ENCODE results near the gene LGALS1.

LGALS1 gene

DNA sequence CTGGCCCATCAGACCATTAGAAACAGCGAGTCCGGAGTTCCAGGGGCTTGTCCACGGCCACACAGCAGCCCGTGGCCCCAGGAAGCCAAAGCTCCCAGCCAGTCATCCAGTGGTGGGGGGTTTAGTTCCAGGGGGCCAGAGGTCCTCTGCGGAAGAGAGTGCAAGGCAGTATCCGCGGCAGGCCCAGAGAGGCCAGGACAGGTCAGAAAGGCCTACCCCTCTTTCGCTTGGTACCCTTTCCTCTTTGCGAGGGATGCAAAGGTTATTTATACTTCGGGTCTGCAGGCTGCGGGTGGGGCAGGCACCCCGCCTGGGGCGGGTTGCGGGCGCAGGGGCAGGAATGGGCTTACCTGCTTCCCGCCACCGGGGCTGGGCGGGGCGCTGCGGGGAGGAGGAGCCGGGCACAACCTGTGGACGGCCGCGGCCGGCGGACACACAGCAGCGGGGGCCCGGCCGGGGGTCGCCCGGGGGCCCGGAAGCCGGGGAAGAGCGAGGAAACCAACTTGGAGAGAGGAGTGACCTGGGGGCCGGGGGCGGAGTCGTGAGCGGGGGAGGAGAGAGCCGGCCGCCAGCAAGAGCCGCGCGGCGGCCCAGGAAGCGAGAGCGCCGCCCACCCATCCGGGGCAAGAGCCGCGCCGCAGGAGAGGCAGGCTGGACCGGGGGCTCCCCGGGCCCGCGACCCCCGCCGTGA lies 36.2 kb upstream of the LGALS1 start, which contains the start of gene SH3BP1:
Gene SH3BP1, plus strand, starts transcription at position 600 of the 691 bp plus-strand sequence. CDS start 119 bp downstream, outside the sequence.
- peak; percentile 88 for DNase-seq (ENCODE audit: low spot score)
- TF ChIP-seq, protein P1, sequence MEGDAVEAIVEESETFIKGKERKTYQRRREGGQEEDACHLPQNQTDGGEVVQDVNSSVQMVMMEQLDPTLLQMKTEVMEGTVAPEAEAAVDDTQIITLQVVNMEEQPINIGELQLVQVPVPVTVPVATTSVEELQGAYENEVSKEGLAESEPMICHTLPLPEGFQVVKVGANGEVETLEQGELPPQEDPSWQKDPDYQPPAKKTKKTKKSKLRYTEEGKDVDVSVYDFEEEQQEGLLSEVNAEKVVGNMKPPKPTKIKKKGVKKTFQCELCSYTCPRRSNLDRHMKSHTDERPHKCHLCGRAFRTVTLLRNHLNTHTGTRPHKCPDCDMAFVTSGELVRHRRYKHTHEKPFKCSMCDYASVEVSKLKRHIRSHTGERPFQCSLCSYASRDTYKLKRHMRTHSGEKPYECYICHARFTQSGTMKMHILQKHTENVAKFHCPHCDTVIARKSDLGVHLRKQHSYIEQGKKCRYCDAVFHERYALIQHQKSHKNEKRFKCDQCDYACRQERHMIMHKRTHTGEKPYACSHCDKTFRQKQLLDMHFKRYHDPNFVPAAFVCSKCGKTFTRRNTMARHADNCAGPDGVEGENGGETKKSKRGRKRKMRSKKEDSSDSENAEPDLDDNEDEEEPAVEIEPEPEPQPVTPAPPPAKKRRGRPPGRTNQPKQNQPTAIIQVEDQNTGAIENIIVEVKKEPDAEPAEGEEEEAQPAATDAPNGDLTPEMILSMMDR (IDR thresholded peaks at IDR 0.05; ENCODE audit: borderline replicate concordance, control extremely low read depth, extremely low read depth, insufficient read depth, missing control alignments) = no peak
- in situ Hi-C loops (cut with MboI; ENCODE audit: low sequenced_read_pairs, unreplicated experiment) = no loop called here

- DNase-seq (ENCODE audit: low spot score) = peak; percentile 74
- TF ChIP-seq, protein P1 (IDR thresholded peaks at IDR 0.05; ENCODE audit: borderline replicate concordance, control extremely low read depth, extremely low read depth, insufficient read depth, missing control alignments) = no peak
- in situ Hi-C loops (cut with MboI; ENCODE audit: low sequenced_read_pairs, unreplicated experiment) = no loop called here
Measured at GRCh38 chr22:37639771-37640590, 35.5 kb upstream of the LGALS1 start.

DNA sequence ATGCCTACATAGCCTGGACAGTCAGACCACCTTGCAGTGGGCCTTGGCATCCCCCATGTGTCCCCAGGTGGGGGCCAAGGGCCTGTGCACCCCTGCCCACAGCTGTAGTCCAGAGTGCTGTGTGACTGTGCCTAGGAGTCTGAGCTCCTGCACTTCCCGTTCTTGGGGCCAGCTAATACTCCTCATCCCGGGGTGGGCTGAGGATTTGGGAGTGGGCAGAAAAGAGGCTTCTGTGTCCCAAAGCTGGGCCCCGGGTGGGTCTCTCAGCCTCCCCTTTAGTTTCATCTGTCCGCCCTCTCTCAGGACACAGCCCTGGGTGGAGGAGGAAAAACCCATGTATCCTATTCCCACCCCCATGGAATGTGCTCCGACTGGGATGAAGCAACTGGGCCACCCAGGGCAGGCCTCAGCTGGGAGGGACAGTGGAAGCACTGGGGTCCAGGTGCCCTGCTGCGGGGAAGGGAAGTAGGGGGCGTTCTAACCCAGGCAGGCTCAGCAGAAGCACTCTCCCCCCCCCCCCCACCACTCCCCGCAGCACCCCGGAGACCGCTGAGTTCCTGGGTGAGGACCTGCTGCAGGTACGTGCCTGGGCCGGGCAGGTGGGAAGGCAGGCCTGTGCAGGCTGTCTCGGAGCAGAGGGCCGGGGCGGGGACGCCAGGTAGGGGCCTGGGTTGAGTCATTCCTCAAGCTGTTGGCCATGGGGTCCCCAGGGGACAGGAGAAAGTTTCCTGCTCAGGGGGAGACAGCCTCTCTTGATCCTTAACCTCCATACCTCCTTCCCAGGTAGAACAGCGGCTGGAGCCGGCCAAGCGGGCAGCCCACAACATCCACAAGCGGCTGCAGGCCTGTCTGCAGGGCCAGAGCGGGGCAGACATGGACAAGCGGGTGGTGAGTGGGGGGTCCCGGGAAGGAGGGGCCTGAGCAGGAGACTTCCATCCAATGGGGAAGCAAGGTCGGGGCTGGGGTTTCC lies 34.6 kb upstream of the LGALS1 start:
- in situ Hi-C loops (cut with MboI; ENCODE audit: low sequenced_read_pairs, unreplicated experiment) = no loop called here
- no peak for DNase-seq (ENCODE audit: low spot score)
- TF ChIP-seq, protein P1 (IDR thresholded peaks at IDR 0.05; ENCODE audit: borderline replicate concordance, control extremely low read depth, extremely low read depth, insufficient read depth, missing control alignments) = no peak

DNA sequence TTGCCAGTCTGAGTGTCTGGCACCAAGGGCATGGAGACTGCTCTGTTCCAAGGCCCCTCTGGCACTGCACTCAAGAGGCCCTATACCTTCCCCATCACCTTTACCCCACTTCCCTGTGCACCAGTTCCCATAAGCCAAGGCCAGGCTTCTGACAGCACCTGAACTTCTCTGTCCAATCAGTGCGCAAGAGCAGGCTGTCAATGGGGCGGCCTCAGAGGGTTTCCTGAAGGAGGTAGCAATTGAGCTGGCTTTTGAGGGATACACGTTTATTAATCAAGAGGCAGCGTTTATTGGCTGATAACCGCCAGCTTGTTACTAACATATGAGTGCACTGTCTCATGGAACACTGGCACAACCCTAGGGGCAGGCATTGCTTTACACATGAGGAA lies 33.9 kb upstream of the LGALS1 start:
- TF ChIP-seq, protein P1 (IDR thresholded peaks at IDR 0.05; ENCODE audit: borderline replicate concordance, control extremely low read depth, extremely low read depth, insufficient read depth, missing control alignments) = no peak
- no peak for DNase-seq (ENCODE audit: low spot score)
- in situ Hi-C loops (cut with MboI; ENCODE audit: low sequenced_read_pairs, unreplicated experiment) = no loop called here

DNA sequence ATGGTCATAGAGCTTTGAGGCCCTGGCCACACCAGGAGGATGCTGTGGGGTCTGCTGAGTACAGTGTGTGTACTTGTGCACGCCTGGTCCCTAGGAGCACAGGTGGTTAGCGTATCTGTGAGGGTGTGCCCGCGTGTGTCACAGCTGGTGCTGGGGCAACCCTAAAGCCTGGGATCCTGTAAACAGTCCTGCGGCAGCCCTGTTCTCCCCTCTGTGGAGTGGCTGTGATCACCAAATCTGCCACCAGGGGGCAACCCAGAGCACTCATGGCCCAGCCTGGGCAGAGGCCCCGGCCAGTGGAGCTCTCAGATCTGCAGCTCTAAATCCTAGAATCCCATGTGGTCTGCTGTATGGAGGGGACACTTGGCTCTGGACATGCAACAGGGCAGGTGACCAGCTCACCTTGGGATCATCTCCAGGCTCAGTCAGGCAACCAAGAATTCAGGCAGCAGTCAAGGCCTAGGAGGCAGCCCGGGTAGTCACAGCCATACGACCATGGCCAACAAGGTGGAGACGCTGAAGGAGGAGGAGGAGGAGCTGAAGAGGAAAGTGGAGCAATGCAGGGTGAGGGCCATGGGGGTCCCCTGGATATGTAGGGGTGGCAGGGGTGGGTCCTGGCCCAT lies 32.1 kb upstream of the LGALS1 start:
- TF ChIP-seq, protein P1 (IDR thresholded peaks at IDR 0.05; ENCODE audit: borderline replicate concordance, control extremely low read depth, extremely low read depth, insufficient read depth, missing control alignments) = peak; percentile 84
- in situ Hi-C loops (cut with MboI; ENCODE audit: low sequenced_read_pairs, unreplicated experiment) = no loop called here
- peak; percentile 88 for DNase-seq (ENCODE audit: low spot score)
